ENCODE results near the gene NIPA2.

Gene NIPA2

GRCh38 chr15:22827125-22827524 lies 11.3 kb upstream of the NIPA2 start:
- H3K27ac ChIP-seq (ENCODE audit: extremely low read depth, low read depth, low read length), result no peak overlapping the region
- POLR2A ChIA-PET, result no interaction called here
- CTCF ChIA-PET, result no interaction called here

More at GRCh38 chr15:22827125-22827524, 11.3 kb upstream of the NIPA2 start:
- Histone ChIP-seq H3K4me3 (ENCODE audit: low read depth, low read length) (no peak overlapping the region), H3K9me3 (ENCODE audit: control insufficient read depth, insufficient read depth, low read depth, low read length) (no peaks in the 10 kb centered on the region), H3K4me1 (ENCODE audit: control insufficient read depth, insufficient read depth, low read length) (no peaks in the 10 kb centered on the region), H3K36me3 (ENCODE audit: control insufficient read depth in 2 of 2, insufficient read depth in 1 of 2, low read length in 2 of 2) (peaks cover 7 to 47% of the 10 kb centered on the region in 2 experiments; a peak in 1 of 3 replicates)
- TF ChIP-seq GLI4 (tag by site-specific recombination; IDR thresholded peaks at IDR 0.05), result no peak
- TF ChIP-seq ZBTB49 (tag by site-specific recombination; IDR thresholded peaks at IDR 0.05; ENCODE audit: low read depth), result no peak
- no peak for TF ChIP-seq ZBTB20 (tag by site-specific recombination; IDR thresholded peaks at IDR 0.05)
- TF ChIP-seq GFI1B (tag by site-specific recombination; IDR thresholded peaks at IDR 0.05), result no peak
- TF ChIP-seq ZNF548 (tag by site-specific recombination; IDR thresholded peaks at IDR 0.05), result no peak
- TF ChIP-seq ZNF362 (tag by site-specific recombination; IDR thresholded peaks at IDR 0.05), result no peak
- no peak for TF ChIP-seq ZNF843 (tag by site-specific recombination; IDR thresholded peaks at IDR 0.05)
- TF ChIP-seq HOXC10 (CRISPR knock-in tag; IDR thresholded peaks at IDR 0.05), result no peak
- TF ChIP-seq ZBTB11 (tag by site-specific recombination; conservative IDR thresholded peaks at IDR 0.05; ENCODE audit: low read depth), result no peak
- TF ChIP-seq ZSCAN18 (tag by site-specific recombination; IDR thresholded peaks at IDR 0.05), result no peak
- no peak for TF ChIP-seq PRDM1 (tag by site-specific recombination; IDR thresholded peaks at IDR 0.05)
- no peak for TF ChIP-seq ZNF830 (tag by site-specific recombination; IDR thresholded peaks at IDR 0.05; ENCODE audit: low read depth)
- TF ChIP-seq ZNF645 (tag by site-specific recombination; IDR thresholded peaks at IDR 0.05), result no peak
- TF ChIP-seq ZXDB (tag by site-specific recombination; IDR thresholded peaks at IDR 0.05), result no peak
- no peak for TF ChIP-seq ZNF658 (tag by site-specific recombination; IDR thresholded peaks at IDR 0.05)
- TF ChIP-seq ZNF239 (tag by site-specific recombination; IDR thresholded peaks at IDR 0.05), result no peak
- TF ChIP-seq KLF1 (tag by site-specific recombination; IDR thresholded peaks at IDR 0.05), result no peak
- no peak for TF ChIP-seq SP7 (tag by site-specific recombination; IDR thresholded peaks at IDR 0.05)
